PFSK-1 (cell line): ENCODE data around the gene DEGS2.

Source experiments
- FOXP2 ChIP-seq: optimal IDR thresholded peaks from 2 replicates; pipeline ENCODE3; 2011; ENCODE audit warnings: borderline replicate concordance, control low read depth, inconsistent platforms; ENCODE audit not compliant: insufficient read depth; ENCODE audit errors: extremely low read length, extremely low read depth
- POLR2AphosphoS5 ChIP-seq: IDR thresholded peaks from 2 replicates; pipeline ENCODE4 v1.6.1; 2012; ENCODE audit warnings: low read depth, mild to moderate bottlenecking, control low read depth, low read length, moderate library complexity
- REST ChIP-seq, 2 experiments: IDR thresholded peaks; 2 replicates each; pipeline versions ENCODE4 v1.6.1 to v1.8.0; 2011 to 2012; ENCODE audit warnings: low read depth in 2 of 2, low read length in 2 of 2, control low read depth in 1 of 2, inconsistent platforms in 1 of 2, mild to moderate bottlenecking in 1 of 2, moderate library complexity in 1 of 2; ENCODE audit not compliant: insufficient read depth in 1 of 2
- SIN3A ChIP-seq: IDR thresholded peaks from 2 replicates; pipeline ENCODE4 v1.6.1; 2012; ENCODE audit warnings: mild to moderate bottlenecking, low read length, moderate library complexity, borderline replicate concordance; ENCODE audit not compliant: insufficient read depth
- TAF1 ChIP-seq: IDR thresholded peaks from 2 replicates; pipeline ENCODE4 v1.6.1; 2012; ENCODE audit warnings: low read length, control low read depth, borderline replicate concordance; ENCODE audit not compliant: insufficient read depth

DEGS2 gene

GRCh38 chr14:100158566-100159093 is 815 bp downstream of the DEGS2 start:
- no peak for TF ChIP-seq TAF1
- no peak for TF ChIP-seq FOXP2
- no peak for TF ChIP-seq SIN3A
- no peak for TF ChIP-seq REST (IDR thresholded peaks at IDR 0.05; ENCODE audit: insufficient read depth in 1 of 2, low read depth in 2 of 2, low read length in 2 of 2)
- no peak for TF ChIP-seq POLR2AphosphoS5

GRCh38 chr14:100156776-100157175 is 2.7 kb downstream of the DEGS2 start:
- no peak for TF ChIP-seq TAF1
- no peak for TF ChIP-seq FOXP2

GRCh38 chr14:100155756-100156616 is 3.5 kb downstream of the DEGS2 start:
- TF ChIP-seq POLR2AphosphoS5 (no peak), FOXP2 (no peak), REST (IDR thresholded peaks at IDR 0.05; ENCODE audit: insufficient read depth in 1 of 2, low read depth in 2 of 2, low read length in 2 of 2) (no peak), SIN3A (no peak), TAF1 (no peak)

DNA sequence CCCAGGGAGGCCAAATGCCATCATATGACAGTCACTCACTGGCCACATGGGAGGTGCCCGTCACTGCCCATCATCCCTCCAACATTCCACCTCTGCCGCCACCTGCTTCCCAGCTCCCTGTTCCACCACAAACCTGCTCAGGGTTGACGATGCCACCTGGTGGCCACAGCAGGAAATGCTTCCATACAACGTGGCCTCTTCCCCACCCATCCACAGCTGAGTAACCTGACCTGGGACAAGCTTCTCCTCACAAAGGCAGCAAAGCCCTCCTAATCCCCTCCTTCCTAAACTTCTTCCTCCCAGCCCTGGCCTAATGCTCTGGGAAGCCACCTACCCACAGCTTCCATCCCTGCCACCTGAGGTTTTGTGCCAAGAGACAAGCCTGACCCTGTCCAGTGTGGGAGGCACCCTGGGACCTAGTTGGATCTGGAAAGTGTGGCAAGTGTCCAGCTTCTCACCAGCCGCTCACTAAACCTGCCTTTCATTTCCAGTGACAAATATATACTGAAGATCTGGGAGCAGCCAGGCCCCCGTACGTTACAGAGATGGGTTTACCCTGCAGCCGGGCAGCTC is 4.3 kb downstream of the DEGS2 start:
- no peak for TF ChIP-seq REST (IDR thresholded peaks at IDR 0.05; ENCODE audit: insufficient read depth in 1 of 2, low read depth in 2 of 2, low read length in 2 of 2)

- TF ChIP-seq POLR2AphosphoS5 (no peak), TAF1 (no peak), SIN3A (no peak), REST (IDR thresholded peaks at IDR 0.05; ENCODE audit: insufficient read depth in 1 of 2, low read depth in 2 of 2, low read length in 2 of 2) (no peak), FOXP2 (no peak)
Observed at GRCh38 chr14:100153560-100153959, 5.9 kb downstream of the DEGS2 start.
